HepG2 (cell line): ENCODE results near the gene PHF2. TPM values are rescaled to one million over a fixed set of nuclear protein-coding genes. Genes with fewer than 3 reads are reported as not detected.

Experiments used
- ATAC-seq: fragments of 200-7000 bp; cut with Tn5 transposase; 3 replicates; pipeline ENCODE4 v1.9.1; 2020; ENCODE audit warnings: mild to moderate bottlenecking, moderate library complexity
- BruUV-seq: library from RNA; stranded (reverse); fragments of 400-500 nt; replicated peaks from 2 replicates; lab custom pipeline; 2021; lab: Mats Ljungman, UMichigan
- CTCF ChIA-PET: fragments of 300-600 bp; formaldehyde crosslinking; extraction: SDS; loops from one replicate; lab custom pipeline; 2021; ENCODE audit warnings: low total read pairs, inconsistent platforms, low intra/inter-chr PET ratio; lab: Yijun Ruan, JAX
- POLR2A ChIA-PET: fragments of 350-600 bp; sonication (Branson Sonifier 250); formaldehyde crosslinking; loops from one replicate; lab custom pipeline; 2020; ENCODE audit warnings: antibody characterized with exemption, inconsistent platforms; lab: Yijun Ruan, JAX
- DNase-seq: peaks from one replicate; pipeline ENCODE4 v3.0.0-alpha.2; 2015; ENCODE audit warnings: low spot score
- FAIRE-seq: peaks from 3 replicates; lab custom pipeline; 2011; peaks lifted over from hg19 to GRCh38; lab: Jason Lieb, UNC
- H2AFZ ChIP-seq: one replicate; pipeline ENCODE4 v1.6.1; 2011; ENCODE audit warnings: low read length, inconsistent platforms
- H3K27ac ChIP-seq: fragments of 300-600 bp; 3 replicates; pipeline ENCODE4 v1.8.0; 2011; ENCODE audit warnings: mixed run types, mild to moderate bottlenecking, mixed read lengths, low read length, inconsistent platforms; ENCODE audit not compliant: insufficient read depth; ENCODE audit errors: extremely low read length
- H3K27me3 ChIP-seq, 2 experiments: fragments of 200-600 bp in 1 of 2; 2 replicates in 1 of 2; 3 replicates in 1 of 2; pipeline versions ENCODE4 v1.6.0 to v1.8.0; 2011; ENCODE audit warnings: low read length in 2 of 2, mild to moderate bottlenecking in 2 of 2, moderate library complexity in 2 of 2, inconsistent platforms in 1 of 2; ENCODE audit not compliant: insufficient read depth in 2 of 2, control insufficient read depth in 1 of 2
- H3K36me3 ChIP-seq, 2 experiments: fragments of 200-600 bp in 1 of 2; replicated peaks in 1 of 2; 2 replicates in 1 of 2; 3 replicates in 1 of 2; pipeline versions ENCODE4 v1.5.1 to v1.8.0; 2011; ENCODE audit warnings: low read length in 2 of 2, inconsistent platforms in 1 of 2; ENCODE audit not compliant: insufficient read depth in 2 of 2, control insufficient read depth in 1 of 2
- H3K4me1 ChIP-seq: 2 replicates; pipeline ENCODE4 v1.5.1; 2012; ENCODE audit warnings: low read length, inconsistent platforms; ENCODE audit not compliant: insufficient read depth
- H3K4me2 ChIP-seq: 2 replicates; pipeline ENCODE4 v1.6.0; 2011; ENCODE audit warnings: low read depth, low read length, inconsistent platforms
- H3K4me3 ChIP-seq, 3 experiments: fragments of 200-600 bp in 1 of 3; sonication (generic), shearing (Covaris generic) in 1 of 3; replicated peaks in 1 of 3; 2 replicates each; pipeline ENCODE4 v1.5.1; 2011 to 2016; ENCODE audit warnings: low read length in 3 of 3, inconsistent platforms in 2 of 3, low read depth in 2 of 3, mild to moderate bottlenecking in 2 of 3, control low read depth in 1 of 3, mixed read lengths in 1 of 3; ENCODE audit not compliant: insufficient read depth in 1 of 3
- H3K79me2 ChIP-seq: one replicate; pipeline ENCODE4 v1.6.1; 2011; ENCODE audit warnings: low read length, inconsistent platforms; ENCODE audit not compliant: insufficient read depth
- H3K9ac ChIP-seq: 2 replicates; pipeline ENCODE4 v1.6.0; 2011; ENCODE audit warnings: mild to moderate bottlenecking, low read depth, low read length, inconsistent platforms; ENCODE audit not compliant: insufficient read depth
- H3K9me3 ChIP-seq: 2 replicates; pipeline ENCODE4 v1.5.1; 2012; ENCODE audit warnings: mild to moderate bottlenecking, low read length
- H4K20me1 ChIP-seq: 2 replicates; pipeline ENCODE4 v1.6.0; 2011; ENCODE audit warnings: inconsistent platforms, mild to moderate bottlenecking, low read length, moderate library complexity; ENCODE audit not compliant: insufficient read depth
- BHLHE40 ChIP-seq: IDR thresholded peaks from 2 replicates; pipeline ENCODE4 v1.6.1; 2011; ENCODE audit warnings: low read length, improper control_type of control experiment
- KDM6A ChIP-seq: IDR thresholded peaks from 2 replicates; pipeline ENCODE4 v1.6.1; 2016; ENCODE audit warnings: low read depth
- NFKBIZ ChIP-seq: IDR thresholded peaks from 2 replicates; pipeline ENCODE4 v1.6.1; 2018; ENCODE audit warnings: missing genetic modification reagents, missing compliant biosample characterization
- RBFOX2 ChIP-seq: fragments of 200-400 bp; formaldehyde crosslinking; IDR thresholded peaks from 2 replicates; pipeline ENCODE4 v1.6.1; 2017; ENCODE audit warnings: low read depth, mild to moderate bottlenecking, low read length
- SETDB1 ChIP-seq: sonication (generic); formaldehyde crosslinking; IDR thresholded peaks from 2 replicates; pipeline ENCODE4 v1.5.1; 2020; ENCODE audit warnings: missing genetic modification reagents, mild to moderate bottlenecking, borderline replicate concordance
- SMC3 ChIP-seq: IDR thresholded peaks from 2 replicates; pipeline ENCODE4 v1.6.1; 2011; ENCODE audit warnings: low read length, improper control_type of control experiment
- SP1 ChIP-seq, 2 experiments: fragments of 450-650 bp in 1 of 2; sonication (generic) in 1 of 2; formaldehyde crosslinking in 1 of 2; IDR thresholded peaks; 2 replicates each; pipeline versions ENCODE4 v1.4.0 to v1.6.1; 2016 to 2020; ENCODE audit warnings: missing genetic modification reagents in 1 of 2
- SPEN ChIP-seq: sonication (generic); formaldehyde crosslinking; IDR thresholded peaks from 2 replicates; pipeline ENCODE4 v1.5.1; 2020; ENCODE audit warnings: low read depth, mild to moderate bottlenecking, missing genetic modification reagents
- ZFP36L2 ChIP-seq: sonication (generic); formaldehyde crosslinking; IDR thresholded peaks from 2 replicates; pipeline ENCODE4 v1.4.0; 2020; ENCODE audit warnings: missing genetic modification reagents
- ZNF17 ChIP-seq: sonication (generic); formaldehyde crosslinking; IDR thresholded peaks from 2 replicates; pipeline ENCODE4 v1.5.0; 2020; ENCODE audit warnings: mild to moderate bottlenecking, missing genetic modification reagents
- ZNF577 ChIP-seq: sonication (generic); formaldehyde crosslinking; IDR thresholded peaks from 2 replicates; pipeline ENCODE4 v1.4.0; 2020; ENCODE audit warnings: mild to moderate bottlenecking, low read depth, missing genetic modification reagents, borderline replicate concordance
- ZNF619 ChIP-seq: sonication (generic); formaldehyde crosslinking; IDR thresholded peaks from 2 replicates; pipeline ENCODE4 v1.4.0; 2020; ENCODE audit warnings: mild to moderate bottlenecking, missing genetic modification reagents
- ZNF678 ChIP-seq: sonication (generic); formaldehyde crosslinking; IDR thresholded peaks from 2 replicates; pipeline ENCODE4 v1.4.0; 2020; ENCODE audit warnings: mild to moderate bottlenecking, missing genetic modification reagents
- ZNF737 ChIP-seq: sonication (generic); formaldehyde crosslinking; IDR thresholded peaks from 2 replicates; pipeline ENCODE4 v1.5.0; 2020; ENCODE audit warnings: missing genetic modification reagents, mild to moderate bottlenecking, borderline replicate concordance
- ZNF839 ChIP-seq: sonication (generic); formaldehyde crosslinking; IDR thresholded peaks from 2 replicates; pipeline ENCODE4 v1.4.0; 2020; ENCODE audit warnings: missing genetic modification reagents, mild to moderate bottlenecking, borderline replicate concordance
- WGBS: methylation state at CpG from one replicate; pipeline ENCODE4 v1.1.6; 2017; ENCODE audit warnings: low lambda C conversion rate; 5-methylcytosine and 5-hydroxymethylcytosine counted together
- in situ Hi-C: cut with HindIII; loops from 2 replicates; pipeline ENCODE4 v1.10.0; 2017; ENCODE audit warnings: low pct_unique_long_range_greater_than_20kb; ENCODE audit not compliant: extremely low pct_ligation_motif_present
- intact Hi-C: fragments of 100-400 bp; cut with micrococcal nuclease; formaldehyde crosslinking; loops from one replicate; pipeline ENCODE4 v1.10.0; 2022; ENCODE audit not compliant: unreplicated experiment
- polyA plus RNA-seq, 8 experiments: library from polyadenylated mRNA; depleted of rRNA in 3 of 8; stranded (reverse) in 7 of 8; unstranded in 1 of 8; fragments of >200 nt; fragmentation: Illumina TruSeq in 4 of 8; extraction: Trizol in 4 of 8; gene quantifications; 2 replicates each; pipeline versions ENCODE4 v1.2.1 to v1.2.3, GENCODE V29; 2011 to 2016; ENCODE audit warnings: low read depth in 4 of 8, missing spikeins in 1 of 8, mixed read lengths in 1 of 8; ENCODE audit not compliant: insufficient read depth in 1 of 8
- total RNA-seq, 5 experiments: library from RNA; depleted of rRNA; stranded (reverse); fragments of >200 nt; fragmentation: Illumina TruSeq; extraction: Trizol; gene quantifications; 2 replicates each; pipeline ENCODE4 v1.2.3, GENCODE V29; 2016; ENCODE audit warnings: low read depth in 1 of 5
- TF ChIP-seq, protein P1 (sequence below): sonication (generic); formaldehyde crosslinking; IDR thresholded peaks from 2 replicates; pipeline ENCODE4 v1.5.0; 2020; ENCODE audit warnings: mild to moderate bottlenecking, missing genetic modification reagents, borderline replicate concordance
- TF ChIP-seq, protein P2 (sequence below): sonication (generic); formaldehyde crosslinking; IDR thresholded peaks from 2 replicates; pipeline ENCODE4 v1.4.0; 2020; ENCODE audit warnings: mild to moderate bottlenecking, low read depth, missing genetic modification reagents

The PHF2 gene
- total and polyA plus RNA-seq, 2 of the 13 experiments (the other 11 are each of a cell fraction or from before 2014, with no cell fraction given) = 6.6 to 9.1 TPM

DNA sequence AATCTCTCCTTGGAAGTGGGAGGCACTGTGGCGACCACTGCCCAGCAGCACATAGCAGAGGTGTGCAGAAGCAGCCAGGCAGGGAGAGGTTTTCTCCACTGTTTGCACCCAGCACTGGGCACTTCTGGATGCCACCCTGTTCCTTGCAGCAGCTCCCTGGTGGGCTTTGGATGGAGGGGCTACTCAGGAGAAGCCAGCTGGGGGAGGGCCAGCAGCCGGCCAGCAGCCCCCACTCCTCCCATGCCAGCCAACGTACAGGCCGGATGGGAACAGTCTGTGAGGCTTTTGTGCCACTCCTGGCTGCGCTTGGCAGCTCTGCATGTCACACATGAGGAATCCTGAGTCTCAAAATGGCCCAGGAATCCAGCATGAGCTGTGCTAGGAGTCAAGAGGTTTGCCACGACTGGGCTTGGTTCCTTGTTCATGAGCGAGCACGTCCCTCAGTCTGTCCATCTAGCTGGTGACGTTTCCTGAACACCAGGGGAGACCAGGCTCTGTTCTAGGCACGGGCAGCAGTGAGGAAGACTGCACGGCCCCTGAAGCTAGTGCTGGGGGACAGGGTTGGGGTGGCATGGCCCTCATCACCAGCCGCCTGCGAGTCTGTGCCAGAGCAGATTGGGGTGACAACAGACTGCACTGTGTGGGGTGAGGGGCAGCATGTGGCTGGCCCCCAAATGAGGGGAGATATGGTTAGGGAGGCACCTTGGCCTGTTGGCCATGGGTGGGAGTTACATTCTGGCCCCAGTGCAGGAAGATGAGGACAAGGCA lies 10.1 kb downstream of the PHF2 start:
- Histone ChIP-seq H3K4me1 (peaks cover 66% of the 10 kb centered on the region), H4K20me1 (peaks cover 1% of the 10 kb centered on the region), H3K4me3 (no peak overlapping the region), H2AFZ (no peak overlapping the region), H3K27me3 (no peaks in the 10 kb centered on the region), H3K9ac (no peak overlapping the region), H3K27ac (no peak overlapping the region), H3K4me2 (no peak overlapping the region), H3K36me3 (no peaks in the 10 kb centered on the region), H3K79me2 (peaks cover 50% of the 10 kb centered on the region), H3K9me3 (no peaks in the 10 kb centered on the region)
- no peak for DNase-seq
- ChIA-PET POLR2A (no interaction called here), CTCF (no interaction called here)
- no peak for FAIRE-seq
- 100% methylated on average over 4 of the region's 13 CpGs for WGBS
- intact Hi-C loops (no loop called here), in situ Hi-C loops (no loop called here)
- BruUV-seq = no TSS peak
- no peak for ATAC-seq
- TF ChIP-seq SETDB1 (no peak), ZFP36L2 (no peak), ZNF678 (CRISPR knock-in tag) (no peak), SP1 (IDR thresholded peaks at IDR 0.05) (no peak), SP1 (CRISPR knock-in tag; IDR thresholded peaks at IDR 0.05) (no peak), ZNF619 (CRISPR knock-in tag) (no peak), NFKBIZ (CRISPR knock-in tag) (no peak), BHLHE40 (no peak), ZNF17 (CRISPR knock-in tag) (no peak), ZNF839 (CRISPR knock-in tag) (no peak), ZNF737 (CRISPR knock-in tag) (no peak), KDM6A (CRISPR knock-in tag) (no peak), RBFOX2 (no peak), ZNF577 (CRISPR knock-in tag) (no peak), SMC3 (no peak), SPEN (CRISPR knock-in tag) (no peak)
- TF ChIP-seq, protein P1, sequence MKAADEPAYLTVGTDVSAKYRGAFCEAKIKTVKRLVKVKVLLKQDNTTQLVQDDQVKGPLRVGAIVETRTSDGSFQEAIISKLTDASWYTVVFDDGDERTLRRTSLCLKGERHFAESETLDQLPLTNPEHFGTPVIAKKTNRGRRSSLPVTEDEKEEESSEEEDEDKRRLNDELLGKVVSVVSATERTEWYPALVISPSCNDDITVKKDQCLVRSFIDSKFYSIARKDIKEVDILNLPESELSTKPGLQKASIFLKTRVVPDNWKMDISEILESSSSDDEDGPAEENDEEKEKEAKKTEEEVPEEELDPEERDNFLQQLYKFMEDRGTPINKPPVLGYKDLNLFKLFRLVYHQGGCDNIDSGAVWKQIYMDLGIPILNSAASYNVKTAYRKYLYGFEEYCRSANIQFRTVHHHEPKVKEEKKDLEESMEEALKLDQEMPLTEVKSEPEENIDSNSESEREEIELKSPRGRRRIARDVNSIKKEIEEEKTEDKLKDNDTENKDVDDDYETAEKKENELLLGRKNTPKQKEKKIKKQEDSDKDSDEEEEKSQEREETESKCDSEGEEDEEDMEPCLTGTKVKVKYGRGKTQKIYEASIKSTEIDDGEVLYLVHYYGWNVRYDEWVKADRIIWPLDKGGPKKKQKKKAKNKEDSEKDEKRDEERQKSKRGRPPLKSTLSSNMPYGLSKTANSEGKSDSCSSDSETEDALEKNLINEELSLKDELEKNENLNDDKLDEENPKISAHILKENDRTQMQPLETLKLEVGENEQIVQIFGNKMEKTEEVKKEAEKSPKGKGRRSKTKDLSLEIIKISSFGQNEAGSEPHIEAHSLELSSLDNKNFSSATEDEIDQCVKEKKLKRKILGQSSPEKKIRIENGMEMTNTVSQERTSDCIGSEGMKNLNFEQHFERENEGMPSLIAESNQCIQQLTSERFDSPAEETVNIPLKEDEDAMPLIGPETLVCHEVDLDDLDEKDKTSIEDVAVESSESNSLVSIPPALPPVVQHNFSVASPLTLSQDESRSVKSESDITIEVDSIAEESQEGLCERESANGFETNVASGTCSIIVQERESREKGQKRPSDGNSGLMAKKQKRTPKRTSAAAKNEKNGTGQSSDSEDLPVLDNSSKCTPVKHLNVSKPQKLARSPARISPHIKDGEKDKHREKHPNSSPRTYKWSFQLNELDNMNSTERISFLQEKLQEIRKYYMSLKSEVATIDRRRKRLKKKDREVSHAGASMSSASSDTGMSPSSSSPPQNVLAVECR = no peak
- TF ChIP-seq, protein P2, sequence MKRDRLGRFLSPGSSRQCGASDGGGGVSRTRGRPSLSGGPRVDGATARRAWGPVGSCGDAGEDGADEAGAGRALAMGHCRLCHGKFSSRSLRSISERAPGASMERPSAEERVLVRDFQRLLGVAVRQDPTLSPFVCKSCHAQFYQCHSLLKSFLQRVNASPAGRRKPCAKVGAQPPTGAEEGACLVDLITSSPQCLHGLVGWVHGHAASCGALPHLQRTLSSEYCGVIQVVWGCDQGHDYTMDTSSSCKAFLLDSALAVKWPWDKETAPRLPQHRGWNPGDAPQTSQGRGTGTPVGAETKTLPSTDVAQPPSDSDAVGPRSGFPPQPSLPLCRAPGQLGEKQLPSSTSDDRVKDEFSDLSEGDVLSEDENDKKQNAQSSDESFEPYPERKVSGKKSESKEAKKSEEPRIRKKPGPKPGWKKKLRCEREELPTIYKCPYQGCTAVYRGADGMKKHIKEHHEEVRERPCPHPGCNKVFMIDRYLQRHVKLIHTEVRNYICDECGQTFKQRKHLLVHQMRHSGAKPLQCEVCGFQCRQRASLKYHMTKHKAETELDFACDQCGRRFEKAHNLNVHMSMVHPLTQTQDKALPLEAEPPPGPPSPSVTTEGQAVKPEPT (CRISPR knock-in tag) = no peak
